HG02973 (cell line): Measurements from ENCODE around the gene MPND.

Experiments
- ATAC-seq: cut with Tn5 transposase; IDR thresholded peaks from one replicate; pipeline ENCODE4 v1.9.1; 2021; ENCODE audit warnings: moderate library complexity; ENCODE audit not compliant: unreplicated experiment

The MPND gene

DNA sequence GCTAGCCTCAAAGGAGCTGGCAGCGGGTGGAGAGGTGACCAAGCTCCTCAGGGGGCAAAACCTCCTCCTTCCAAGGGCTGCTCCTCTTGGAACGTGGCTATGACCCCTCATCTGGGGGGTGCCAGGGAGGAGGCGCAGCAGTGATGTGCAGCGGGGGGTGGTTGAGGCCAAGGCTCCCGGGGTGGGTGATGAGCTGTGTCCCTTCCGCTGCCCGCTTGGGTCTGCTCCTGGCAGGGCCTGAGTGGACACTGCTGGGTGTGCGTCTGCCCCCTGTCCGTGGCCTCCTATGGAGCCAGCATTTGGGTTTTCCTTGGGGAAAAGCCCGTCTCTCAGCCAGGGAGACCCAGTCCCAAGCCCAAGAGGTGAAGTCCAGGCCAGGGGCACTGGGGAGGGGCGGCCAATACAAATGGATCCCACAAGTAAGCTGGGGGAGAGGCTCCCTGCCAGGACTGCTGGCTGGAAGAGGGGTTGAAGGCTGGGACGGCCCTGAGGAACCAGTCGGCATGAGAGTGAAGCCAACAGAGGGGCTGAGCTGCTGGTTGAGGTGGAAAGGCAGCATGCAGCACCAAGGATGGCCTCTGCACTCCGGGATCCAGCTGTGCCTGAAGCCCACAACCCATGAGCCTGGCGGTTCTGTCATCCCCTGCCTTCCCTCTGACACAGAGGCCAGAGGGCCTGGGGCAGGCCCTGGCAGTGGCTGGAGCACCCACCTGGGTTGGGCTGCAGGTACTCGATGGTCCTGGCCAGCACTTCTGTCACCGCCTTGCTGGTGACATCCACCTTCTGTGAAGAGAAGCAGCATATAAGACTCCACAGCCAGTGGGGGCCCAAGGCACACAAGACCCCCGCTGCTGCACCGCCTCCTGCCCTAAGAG lies 22.7 kb downstream of the MPND start:
- no peak for ATAC-seq

- ATAC-seq: no peak
Observed at GRCh38 chr19:4366666-4367335, 23.4 kb downstream of the MPND start.

DNA sequence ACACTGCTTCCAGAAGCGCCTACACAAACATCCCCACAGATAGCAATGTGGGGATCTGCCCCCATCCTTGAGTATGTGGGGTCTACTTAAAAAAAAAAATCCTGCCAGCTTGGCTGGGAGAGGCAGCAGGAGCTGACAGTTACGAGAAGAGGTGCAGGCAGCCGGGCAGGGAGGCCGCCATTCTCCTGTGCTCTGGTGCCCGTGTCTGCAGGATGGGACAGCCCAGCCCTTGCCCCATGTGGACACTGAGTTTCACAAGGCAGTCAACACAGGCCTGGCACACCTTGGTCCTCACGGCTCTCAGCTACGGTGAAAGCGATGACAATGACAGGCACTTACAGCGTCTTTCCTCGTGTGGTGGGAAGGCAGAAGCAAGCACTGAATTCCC lies 24.0 kb downstream of the MPND start:
- ATAC-seq: no peak

GRCh38 chr19:4367781-4368127 lies 24.4 kb downstream of the MPND start:
- ATAC-seq: no peak

DNA sequence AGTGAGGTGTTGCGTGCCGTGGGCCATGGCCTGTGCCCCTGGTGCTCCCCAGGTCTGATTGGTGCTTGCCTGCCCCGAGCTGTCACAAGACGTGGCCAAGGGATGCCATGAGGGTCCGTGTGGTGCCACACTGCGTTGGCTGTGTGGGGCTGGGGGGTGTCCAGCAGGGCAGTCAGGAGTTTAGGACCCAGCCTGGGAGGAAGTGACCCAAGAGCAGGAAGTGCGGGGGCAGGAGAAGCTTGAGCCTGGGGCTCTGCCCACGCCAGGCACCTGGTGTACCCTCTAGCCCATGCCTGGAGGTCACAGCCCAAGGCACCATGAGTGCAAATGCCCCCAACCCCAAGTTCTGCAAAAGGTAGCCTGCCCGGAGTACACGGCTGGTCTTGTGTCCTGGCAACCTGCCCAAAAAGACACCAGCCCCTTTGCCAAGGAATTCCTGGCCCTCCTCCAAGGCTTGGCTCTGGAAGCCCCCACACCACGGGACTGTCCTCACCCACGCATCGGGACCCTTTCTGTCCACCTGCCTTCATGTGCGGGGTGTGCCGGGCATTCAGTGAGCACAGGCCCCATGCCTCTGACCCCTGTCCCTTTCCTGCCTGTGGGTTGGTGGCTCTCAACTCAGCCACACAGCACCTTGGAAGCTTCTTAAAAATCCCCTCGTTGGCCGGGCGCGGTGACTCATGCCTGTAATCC lies 24.9 kb downstream of the MPND start:
- ATAC-seq: no peak

DNA sequence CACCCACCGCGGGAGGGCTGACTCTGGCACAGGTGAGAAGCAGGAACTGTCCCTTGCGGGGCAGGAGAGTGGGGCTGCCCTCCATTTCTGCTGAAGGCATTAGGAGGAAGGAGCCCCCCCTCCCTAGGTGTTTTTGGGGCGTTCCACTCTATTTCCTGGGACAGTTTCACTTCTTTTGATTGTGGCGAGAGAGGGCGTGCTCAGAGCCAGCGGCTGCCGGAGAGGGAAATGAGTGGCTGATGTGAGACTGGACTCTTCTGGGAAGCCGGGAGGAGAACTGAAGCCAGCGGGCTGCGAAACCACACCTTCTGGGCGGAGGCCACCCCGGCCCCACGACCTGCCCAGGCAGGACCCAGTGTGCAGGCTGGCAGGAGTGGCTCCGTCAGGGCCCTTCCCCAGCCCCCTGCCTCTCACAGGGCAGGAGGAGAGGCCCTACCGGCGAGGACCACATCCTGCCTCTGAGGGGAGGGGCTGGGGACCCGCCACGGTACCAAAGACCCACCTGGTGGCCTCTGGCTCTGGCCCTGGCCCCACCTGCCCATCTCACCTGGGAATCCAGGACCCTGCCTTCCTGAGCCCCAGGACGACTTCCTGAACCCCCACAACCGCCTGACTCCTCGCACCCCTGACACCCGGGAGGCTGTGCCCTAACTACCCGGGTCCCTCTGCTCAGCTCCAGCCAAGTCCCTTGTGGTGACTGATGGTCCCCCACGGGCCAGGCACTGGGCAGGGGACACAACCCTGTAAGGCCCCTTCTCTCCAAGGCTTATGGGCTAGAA lies 25.9 kb downstream of the MPND start:
- peak; percentile 47 for ATAC-seq

DNA sequence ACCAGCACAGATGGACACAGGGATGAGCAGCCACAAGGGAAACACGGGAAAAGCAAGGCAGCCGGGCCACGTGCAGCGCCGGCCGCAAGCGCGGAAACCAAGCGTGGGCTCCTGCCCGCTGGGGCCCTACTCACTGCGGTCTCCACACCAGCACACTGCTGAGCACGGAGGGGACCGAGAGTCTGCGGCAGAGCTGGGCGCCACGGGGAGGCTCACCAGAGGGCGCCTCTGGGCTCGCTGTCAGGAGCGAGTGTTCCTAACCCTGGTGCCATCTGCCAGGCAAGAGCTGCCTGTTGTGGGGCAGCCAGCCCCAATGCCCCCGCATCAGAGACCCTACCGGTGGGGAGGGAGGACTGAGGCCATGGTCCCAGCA lies 26.5 kb downstream of the MPND start:
- ATAC-seq: no peak

DNA sequence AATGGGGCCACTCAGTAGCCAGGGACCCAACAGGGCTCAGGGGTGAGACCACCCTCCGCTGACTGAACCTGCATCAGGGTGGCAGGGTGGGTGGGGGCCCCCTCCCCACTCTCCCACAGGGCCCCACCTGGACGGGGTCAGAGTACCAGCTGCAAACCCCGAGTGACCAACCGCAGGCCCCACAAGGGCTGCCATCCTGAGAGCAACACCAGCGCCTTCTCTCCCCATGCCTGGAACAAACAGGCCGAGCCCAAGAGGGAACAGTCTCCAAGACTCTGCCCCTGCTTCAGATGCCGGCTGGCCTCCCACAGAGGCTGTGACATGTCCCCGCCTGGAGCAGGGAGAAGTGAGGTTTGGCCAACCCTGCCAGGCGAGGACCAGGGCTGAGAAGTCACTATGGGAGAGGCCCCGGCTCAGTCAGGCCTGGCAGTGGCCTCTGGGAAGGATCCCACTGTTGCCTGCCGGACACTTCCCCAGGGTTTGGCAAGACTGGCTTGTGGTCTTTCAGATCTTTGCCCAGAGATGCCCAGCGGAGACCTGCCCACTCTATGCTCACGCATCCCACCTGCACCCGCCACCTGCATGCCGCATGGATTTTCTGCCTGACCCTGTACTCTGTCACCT lies 27.2 kb downstream of the MPND start:
- no peak for ATAC-seq

DNA sequence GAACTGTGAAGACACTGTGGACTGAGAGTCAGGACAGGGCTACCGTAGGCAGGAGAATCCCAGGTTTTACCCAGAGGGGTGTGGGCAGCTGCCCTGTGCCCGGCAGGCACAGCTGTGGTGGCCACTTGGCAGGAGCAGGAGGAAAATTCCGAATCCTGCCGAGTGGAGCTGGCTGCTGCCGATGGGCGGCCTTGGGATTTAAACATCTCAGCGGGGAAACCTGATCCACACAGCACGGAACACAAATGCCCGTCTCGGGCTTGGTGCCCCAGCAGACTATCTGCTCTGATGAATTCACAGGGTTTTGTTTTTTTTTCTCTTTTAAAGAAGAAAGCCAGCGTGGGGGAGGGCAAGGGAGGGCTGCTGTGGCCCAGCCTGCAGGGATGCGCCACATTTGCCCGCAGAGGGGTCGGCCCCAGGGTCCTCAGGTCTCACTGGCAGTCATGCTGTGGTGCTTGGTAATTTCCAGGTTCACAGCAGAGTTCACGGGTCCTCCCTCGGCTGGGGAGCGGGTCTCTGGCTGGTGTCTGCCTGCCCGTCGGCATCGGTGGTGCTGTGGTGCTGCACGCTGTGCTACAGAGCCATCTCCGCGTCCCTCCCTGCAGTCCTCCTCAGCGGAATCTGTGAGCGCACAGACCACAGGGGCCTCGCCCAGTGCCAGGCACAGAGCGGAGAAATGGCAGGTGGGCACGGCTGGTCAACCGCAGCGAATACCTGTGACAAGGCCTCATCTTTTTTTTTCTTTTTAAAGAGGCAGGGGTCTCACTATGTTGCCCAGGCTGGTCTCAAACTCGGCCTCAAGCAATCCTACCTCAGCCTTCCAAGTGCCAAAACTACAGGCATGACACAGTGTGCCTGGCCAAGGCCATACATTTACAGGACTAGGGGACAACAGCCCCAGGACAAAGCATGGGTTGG lies 28.1 kb downstream of the MPND start:
- no peak for ATAC-seq

GRCh38 chr19:4372165-4373012 lies 29.0 kb downstream of the MPND start:
- ATAC-seq: no peak

GRCh38 chr19:4373013-4373367 lies 29.6 kb downstream of the MPND start:
- ATAC-seq: no peak

DNA sequence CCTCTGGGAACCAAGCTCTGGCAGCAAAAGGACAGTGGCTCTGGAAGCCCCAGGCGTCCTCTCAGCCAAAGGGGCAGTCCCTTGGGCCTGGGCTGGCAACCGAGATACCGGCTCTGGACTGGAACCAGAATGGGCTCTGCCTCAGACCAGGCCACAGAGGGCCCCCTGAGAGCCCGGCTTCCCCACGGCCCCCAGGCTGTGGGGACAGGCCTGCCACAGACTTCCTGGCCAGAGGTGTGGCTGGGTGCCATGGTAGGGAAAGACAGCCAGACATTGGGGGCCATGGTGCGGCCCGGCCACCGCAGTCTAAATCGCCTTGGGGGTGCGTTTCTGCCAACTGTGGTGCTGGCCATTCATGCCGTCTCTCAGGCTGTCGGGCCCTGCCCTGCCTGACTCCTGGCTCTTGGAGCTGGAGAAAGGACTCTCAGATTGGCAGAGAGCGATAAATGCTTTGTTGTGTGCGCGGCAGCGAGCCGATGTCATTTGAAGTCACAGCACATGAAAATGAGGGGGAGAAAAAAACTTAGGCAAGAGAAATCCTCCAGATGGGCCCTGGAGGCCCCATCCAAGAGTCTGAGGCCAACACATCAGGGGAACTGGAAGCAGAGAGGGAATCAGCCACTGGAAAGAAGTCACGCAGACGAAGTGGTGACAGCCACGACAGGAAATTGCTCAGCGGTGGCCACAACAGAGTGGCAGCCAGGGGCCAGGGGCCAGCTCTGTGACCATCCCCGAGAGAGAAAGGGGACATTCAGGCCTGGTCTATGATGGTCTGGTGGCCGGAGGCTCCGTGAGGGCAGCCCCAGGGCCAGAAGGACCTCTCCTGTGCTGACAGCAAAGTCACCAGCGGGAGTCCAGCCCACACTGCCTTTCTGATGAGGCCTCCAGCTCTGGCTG lies 30.5 kb downstream of the MPND start:
- no peak for ATAC-seq

- ATAC-seq: no peak
Observed at GRCh38 chr19:4374498-4375163, 31.3 kb downstream of the MPND start.

DNA sequence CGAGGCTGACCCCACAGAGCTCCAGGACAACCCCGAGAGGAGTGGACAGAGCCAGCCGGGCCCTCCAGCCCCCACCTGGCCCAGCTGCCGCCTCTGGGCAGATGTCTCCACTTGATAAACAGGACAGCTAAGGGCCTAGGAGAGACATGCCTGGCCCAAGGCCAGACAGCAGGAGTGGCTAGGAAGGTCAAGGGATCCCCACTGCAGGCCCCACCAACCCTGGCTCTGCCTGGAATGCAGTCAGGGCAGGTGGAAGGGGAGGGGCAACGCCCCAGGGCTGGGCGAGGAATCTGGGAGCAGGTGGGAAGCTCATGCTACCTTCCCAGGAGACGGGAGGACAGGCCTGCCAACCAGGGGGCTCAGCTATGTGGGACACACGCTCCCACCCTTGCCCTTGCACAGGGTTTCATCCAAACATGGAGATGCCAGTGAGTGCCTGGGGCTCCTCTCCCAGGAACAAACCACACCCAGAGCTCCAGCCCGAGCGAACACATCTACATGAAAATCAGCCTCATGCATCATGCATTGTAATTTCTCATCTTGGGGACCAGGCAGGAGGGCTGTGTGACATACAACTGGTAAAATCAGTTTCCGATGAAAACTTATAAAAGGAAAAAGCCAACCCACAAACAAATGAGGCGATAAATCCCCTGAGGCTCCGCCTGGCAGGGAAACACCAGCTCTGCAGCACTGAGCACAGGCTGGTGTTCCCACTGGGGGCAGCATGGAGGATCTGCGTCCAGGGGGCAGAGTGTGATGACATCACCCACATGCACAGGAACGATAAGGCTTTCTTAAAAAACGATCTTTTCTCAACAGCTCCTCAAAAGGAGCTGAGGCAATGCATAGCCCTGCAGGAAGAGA lies 32.0 kb downstream of the MPND start:
- ATAC-seq: no peak

- no peak for ATAC-seq
Observed at GRCh38 chr19:4376028-4376670, 32.8 kb downstream of the MPND start.

- no peak for ATAC-seq
Observed at GRCh38 chr19:4376671-4376990, 33.3 kb downstream of the MPND start.
